Superior temporal gyrus (tissue), 1 donor: ENCODE measurements around the gene TRNT1.
A peak's percentile ranks its signal among the peaks of the same experiment; 100 is the strongest.

Experiments used
- DNase-seq: peaks from one replicate; pipeline ENCODE4 v3.0.0-alpha.2; 2016; ENCODE audit errors: extremely low spot score

Gene TRNT1

GRCh38 chr3:3126477-3127431 lies at the start of gene TRNT1:
TSS of gene TRNT1 (plus strand) at chr3:3126940. CDS start at chr3:3129041, 2,101 bp downstream.
- DNase-seq = peak; percentile 92

- no peak for DNase-seq
Observed at GRCh38 chr3:3080309-3080708, 46.4 kb upstream of the TRNT1 start.

GRCh38 chr3:3081381-3082233 lies 45.1 kb upstream of the TRNT1 start:
- DNase-seq = no peak

- DNase-seq = no peak
Observed at GRCh38 chr3:3082234-3082924, 44.4 kb upstream of the TRNT1 start.

GRCh38 chr3:3084890-3085289 lies 41.9 kb upstream of the TRNT1 start:
- DNase-seq = no peak

- DNase-seq = no peak
Observed at GRCh38 chr3:3085782-3086181, 41.0 kb upstream of the TRNT1 start.

GRCh38 chr3:3086239-3086638 lies 40.5 kb upstream of the TRNT1 start:
- DNase-seq = no peak

GRCh38 chr3:3087279-3087678 lies 39.5 kb upstream of the TRNT1 start:
- no peak for DNase-seq

- DNase-seq = no peak
Observed at GRCh38 chr3:3087716-3088465, 38.8 kb upstream of the TRNT1 start.

- DNase-seq = no peak
Observed at GRCh38 chr3:3089017-3089416, 37.7 kb upstream of the TRNT1 start.

GRCh38 chr3:3097958-3098357 lies 28.8 kb upstream of the TRNT1 start:
- no peak for DNase-seq

GRCh38 chr3:3101660-3102458 lies 24.9 kb upstream of the TRNT1 start:
- DNase-seq = no peak

GRCh38 chr3:3102751-3103150 lies 24.0 kb upstream of the TRNT1 start:
- no peak for DNase-seq

GRCh38 chr3:3105246-3105645 lies 21.5 kb upstream of the TRNT1 start:
- no peak for DNase-seq

- no peak for DNase-seq
Observed at GRCh38 chr3:3105815-3106214, 20.9 kb upstream of the TRNT1 start.

GRCh38 chr3:3107181-3107580 lies 19.6 kb upstream of the TRNT1 start:
- DNase-seq = no peak

GRCh38 chr3:3107858-3108257 lies 18.9 kb upstream of the TRNT1 start:
- no peak for DNase-seq

GRCh38 chr3:3109407-3110298 lies 17.1 kb upstream of the TRNT1 start:
- DNase-seq = no peak

GRCh38 chr3:3110299-3110630 lies 16.5 kb upstream of the TRNT1 start, which contains the start of gene IL5RA:
TSS of gene IL5RA (minus strand) at chr3:3110374. CDS start at chr3:3104984, 5,390 bp downstream.
- no peak for DNase-seq
